Muscle layer of duodenum (tissue), 2 donors: ENCODE data around the gene TUSC2.

Experiments
- H3K27ac ChIP-seq: one replicate; pipeline ENCODE4 v1.7.0; 2013; ENCODE audit warnings: mild to moderate bottlenecking, low read length
- H3K27me3 ChIP-seq: one replicate; pipeline ENCODE4 v1.7.0; 2013; ENCODE audit warnings: low read depth, mild to moderate bottlenecking, control low read depth, low read length
- H3K36me3 ChIP-seq, 2 donors: one replicate each; pipeline ENCODE4 v1.7.0; 2013; ENCODE audit warnings: low read length in 2 of 2, control low read depth in 1 of 2, mild to moderate bottlenecking in 1 of 2; ENCODE audit not compliant: insufficient read depth in 2 of 2, control insufficient read depth in 1 of 2
- H3K4me1 ChIP-seq, 2 donors: one replicate each; pipeline ENCODE4 v1.7.0; 2013; ENCODE audit warnings: low read length in 2 of 2, mild to moderate bottlenecking in 2 of 2, control low read depth in 1 of 2, moderate library complexity in 1 of 2; ENCODE audit not compliant: insufficient read depth in 2 of 2, control insufficient read depth in 1 of 2
- H3K4me3 ChIP-seq, 2 donors: one replicate each; pipeline ENCODE4 v1.7.0; 2013; ENCODE audit warnings: low read length in 2 of 2, low read depth in 1 of 2, mild to moderate bottlenecking in 1 of 2
- H3K9me3 ChIP-seq, 2 donors: one replicate each; pipeline ENCODE4 v1.7.0; 2013; ENCODE audit warnings: low read length in 2 of 2, control low read depth in 1 of 2, mild to moderate bottlenecking in 1 of 2; ENCODE audit not compliant: control insufficient read depth in 1 of 2
- donor health status: healthy.

Gene TUSC2

GRCh38 chr3:50327943-50328691 is at the start of gene TUSC2:
Gene TUSC2 (minus strand): TSS chr3:50328223. CDS start chr3:50328099, 124 bp downstream.
- Histone ChIP-seq H3K4me1 (peaks cover 15 to 39% of the 10 kb centered on the region in 2 donors), H3K4me3 (peak within 1 kb of the TSS; percentile 81 to 98), H3K27me3 (no peaks in the 10 kb centered on the region), H3K9me3 (no peaks in the 10 kb centered on the region), H3K27ac (peak within 1 kb of the TSS; percentile 80), H3K36me3 (peaks cover 20 to 41% of the 10 kb centered on the region in 2 donors)

GRCh38 chr3:50375258-50375931 is 47.4 kb upstream of the TUSC2 start:
- Histone ChIP-seq H3K4me1 (no peaks in the 10 kb centered on the region), H3K9me3 (no peaks in the 10 kb centered on the region), H3K27ac (no peak overlapping the region), H3K36me3 (no peaks in the 10 kb centered on the region), H3K4me3 (no peak overlapping the region), H3K27me3 (no peaks in the 10 kb centered on the region)

GRCh38 chr3:50374363-50375257 is 46.6 kb upstream of the TUSC2 start:
- Histone ChIP-seq H3K4me3 (no peak overlapping the region), H3K27me3 (no peaks in the 10 kb centered on the region), H3K4me1 (no peaks in the 10 kb centered on the region), H3K36me3 (no peaks in the 10 kb centered on the region), H3K27ac (no peak overlapping the region), H3K9me3 (no peaks in the 10 kb centered on the region)

- Histone ChIP-seq H3K27ac (no peak overlapping the region), H3K9me3 (no peaks in the 10 kb centered on the region), H3K27me3 (no peaks in the 10 kb centered on the region), H3K4me3 (no peak overlapping the region), H3K4me1 (no peaks in the 10 kb centered on the region), H3K36me3 (no peaks in the 10 kb centered on the region)
These were observed 45.4 kb upstream of the TUSC2 start for GRCh38 chr3:50373146-50374051.

GRCh38 chr3:50372349-50372748 is 44.3 kb upstream of the TUSC2 start:
- Histone ChIP-seq H3K4me3 (no peak overlapping the region), H3K36me3 (no peaks in the 10 kb centered on the region), H3K4me1 (no peaks in the 10 kb centered on the region), H3K9me3 (no peaks in the 10 kb centered on the region), H3K27me3 (no peaks in the 10 kb centered on the region), H3K27ac (no peak overlapping the region)

- Histone ChIP-seq H3K27me3 (no peaks in the 10 kb centered on the region), H3K36me3 (no peaks in the 10 kb centered on the region), H3K27ac (no peak overlapping the region), H3K9me3 (no peaks in the 10 kb centered on the region), H3K4me1 (no peaks in the 10 kb centered on the region), H3K4me3 (no peak overlapping the region)
These were observed 43.2 kb upstream of the TUSC2 start for GRCh38 chr3:50371133-50371685.

GRCh38 chr3:50370594-50370993 is 42.6 kb upstream of the TUSC2 start:
- H3K4me3 ChIP-seq, result no peak overlapping the region
- no peaks in the 10 kb centered on the region for H3K36me3 ChIP-seq
- no peaks in the 10 kb centered on the region for H3K27me3 ChIP-seq
- no peak overlapping the region for H3K27ac ChIP-seq
- no peaks in the 10 kb centered on the region for H3K9me3 ChIP-seq
- no peaks in the 10 kb centered on the region for H3K4me1 ChIP-seq

GRCh38 chr3:50369012-50369670 is 41.1 kb upstream of the TUSC2 start:
- Histone ChIP-seq H3K4me1 (peaks cover 0 to 4% of the 10 kb centered on the region in 2 donors), H3K27me3 (no peaks in the 10 kb centered on the region), H3K27ac (no peak overlapping the region)

GRCh38 chr3:50365842-50366220 is 37.8 kb upstream of the TUSC2 start:
- Histone ChIP-seq H3K4me3 (peak overlapping the region; percentile 54 to 64), H3K4me1 (peaks cover 0 to 5% of the 10 kb centered on the region in 2 donors), H3K36me3 (no peaks in the 10 kb centered on the region), H3K9me3 (no peaks in the 10 kb centered on the region), H3K27ac (no peak overlapping the region), H3K27me3 (no peaks in the 10 kb centered on the region)

More at GRCh38 chr3:50369012-50369670, 41.1 kb upstream of the TUSC2 start:
- no peaks in the 10 kb centered on the region for H3K36me3 ChIP-seq
- no peak overlapping the region for H3K4me3 ChIP-seq
- H3K9me3 ChIP-seq, result no peaks in the 10 kb centered on the region
